H1 (cell line): ENCODE measurements around the gene LTC4S. TPM values are rescaled to one million over a fixed set of nuclear protein-coding genes. Genes with fewer than 3 reads are reported as not detected.

Experiments
- CTCF ChIA-PET: fragments of 300-600 bp; sonication (Branson Sonifier 250); formaldehyde crosslinking; loops from one replicate; lab custom pipeline; 2021; ENCODE audit not compliant: partially characterized antibody; lab: Charles Lee
- POLR2A ChIA-PET: fragments of 300-600 bp; sonication (Branson Sonifier 250); formaldehyde crosslinking; loops from one replicate; lab custom pipeline; 2021; ENCODE audit warnings: inconsistent platforms; ENCODE audit not compliant: partially characterized antibody; lab: Charles Lee
- DNase-seq, 2 experiments: peaks; one replicate each; pipeline versions ENCODE4 v3.0.0 to v3.0.0-alpha.2; 2010 to 2022; ENCODE audit warnings: low spot score in 2 of 2, low read depth in 1 of 2, mixed read lengths in 1 of 2
- FAIRE-seq: peaks from 2 replicates; lab custom pipeline; 2011; peaks lifted over from hg19 to GRCh38; lab: Jason Lieb, UNC
- H2AFZ ChIP-seq: 2 replicates; pipeline ENCODE4 v1.8.1; 2012; ENCODE audit warnings: low read length, inconsistent platforms
- H2AK5ac ChIP-seq: 2 replicates; pipeline ENCODE4 v1.6.1; 2013; ENCODE audit warnings: low read depth, low read length
- H2BK120ac ChIP-seq: replicated peaks from 2 replicates; pipeline ENCODE3; 2013; ENCODE audit warnings: low read depth, low read length, inconsistent platforms
- H2BK12ac ChIP-seq: 2 replicates; pipeline ENCODE4 v1.6.1; 2013; ENCODE audit warnings: low read depth, low read length
- H2BK15ac ChIP-seq: 2 replicates; pipeline ENCODE4 v1.6.1; 2013; ENCODE audit warnings: low read length
- H2BK20ac ChIP-seq: 2 replicates; pipeline ENCODE4 v1.6.1; 2013; ENCODE audit warnings: low read length
- H2BK5ac ChIP-seq: 2 replicates; pipeline ENCODE4 v1.6.1; 2013; ENCODE audit warnings: low read depth, low read length
- H3K14ac ChIP-seq: 2 replicates; pipeline ENCODE4 v1.6.1; 2013; ENCODE audit warnings: inconsistent platforms; ENCODE audit not compliant: insufficient read length
- H3K18ac ChIP-seq: 2 replicates; pipeline ENCODE4 v1.6.1; 2013; ENCODE audit warnings: low read length; ENCODE audit errors: extremely low read depth
- H3K23ac ChIP-seq: 2 replicates; pipeline ENCODE4 v1.6.1; 2013; ENCODE audit warnings: inconsistent platforms; ENCODE audit not compliant: insufficient read length
- H3K23me2 ChIP-seq: 2 replicates; pipeline ENCODE4 v1.6.1; 2013; ENCODE audit warnings: low read depth, low read length
- H3K27ac ChIP-seq: 2 replicates; pipeline ENCODE4 v1.6.1; 2011; ENCODE audit warnings: low read depth, low read length, inconsistent platforms
- H3K27me3 ChIP-seq, 4 experiments: replicated peaks in 1 of 4; 1 replicate in 1 of 4; 2 replicates in 3 of 4; pipeline versions ENCODE4 v1.6.1 to v1.8.1; 2011 to 2013; ENCODE audit warnings: low read length in 3 of 4, mild to moderate bottlenecking in 3 of 4, inconsistent platforms in 2 of 4, mixed read lengths in 2 of 4, moderate library complexity in 1 of 4; ENCODE audit not compliant: control insufficient read depth in 3 of 4, insufficient read depth in 3 of 4; ENCODE audit errors: extremely low read depth in 1 of 4
- H3K36me3 ChIP-seq, 4 experiments: 2 replicates each; pipeline versions ENCODE4 v1.6.1 to v1.8.1; 2011 to 2013; ENCODE audit warnings: mild to moderate bottlenecking in 4 of 4, low read length in 3 of 4, moderate library complexity in 2 of 4, control low read depth in 1 of 4, inconsistent platforms in 1 of 4; ENCODE audit not compliant: insufficient read depth in 4 of 4, control insufficient read depth in 2 of 4
- H3K4ac ChIP-seq: replicated peaks from 2 replicates; pipeline ENCODE3; 2013; ENCODE audit warnings: low read length, low read depth, mixed read lengths, inconsistent platforms; ENCODE audit not compliant: insufficient read length
- H3K4me1 ChIP-seq, 4 experiments: replicated peaks in 1 of 4; 1 replicate in 1 of 4; 2 replicates in 3 of 4; pipeline versions ENCODE4 v1.6.1 to v1.8.1; 2011 to 2013; ENCODE audit warnings: low read length in 3 of 4, inconsistent platforms in 2 of 4, mixed read lengths in 1 of 4; ENCODE audit not compliant: insufficient read depth in 4 of 4, control insufficient read depth in 3 of 4
- H3K4me2 ChIP-seq, 2 experiments: 2 replicates each; pipeline versions ENCODE4 v1.6.1 to v1.8.1; 2011 to 2013; ENCODE audit warnings: low read depth in 2 of 2, low read length in 2 of 2, control low read depth in 1 of 2, inconsistent platforms in 1 of 2, mild to moderate bottlenecking in 1 of 2; ENCODE audit not compliant: insufficient read depth in 1 of 2
- H3K4me3 ChIP-seq, 4 experiments: fragments of 200-600, 300-600 bp in 1 of 4; sonication (generic), shearing (Covaris generic), sonication (Bioruptor Twin) in 1 of 4; 2 replicates each; pipeline versions ENCODE4 v1.5.1 to v1.8.1; 2011 to 2016; ENCODE audit warnings: low read length in 4 of 4, low read depth in 3 of 4, control low read depth in 2 of 4, inconsistent platforms in 2 of 4, mild to moderate bottlenecking in 2 of 4, mixed read lengths in 1 of 4, moderate library complexity in 1 of 4; ENCODE audit not compliant: insufficient read depth in 2 of 4; ENCODE audit errors: extremely low read depth in 1 of 4
- H3K56ac ChIP-seq: replicated peaks from 2 replicates; pipeline ENCODE3; 2013; ENCODE audit warnings: low read depth, mild to moderate bottlenecking, mixed read lengths, low read length, inconsistent platforms; ENCODE audit not compliant: insufficient read length
- H3K79me1 ChIP-seq: 2 replicates; pipeline ENCODE4 v1.6.1; 2013; ENCODE audit warnings: low read depth, low read length, control low read depth
- H3K79me2 ChIP-seq, 2 experiments: 2 replicates each; pipeline versions ENCODE4 v1.6.1 to v1.8.1; 2012 to 2013; ENCODE audit warnings: low read length in 2 of 2, mild to moderate bottlenecking in 2 of 2, inconsistent platforms in 1 of 2; ENCODE audit not compliant: insufficient read depth in 2 of 2, control insufficient read depth in 1 of 2
- H3K9ac ChIP-seq, 4 experiments: replicated peaks in 1 of 4; 1 replicate in 1 of 4; 2 replicates in 3 of 4; pipeline versions ENCODE4 v1.6.1 to v1.8.1; 2011 to 2013; ENCODE audit warnings: low read depth in 3 of 4, low read length in 3 of 4, control low read depth in 2 of 4, mild to moderate bottlenecking in 2 of 4, moderate library complexity in 2 of 4, inconsistent platforms in 1 of 4; ENCODE audit errors: extremely low read depth in 1 of 4
- H3K9me3 ChIP-seq, 2 experiments: 2 replicates each; pipeline versions ENCODE4 v1.6.1 to v1.8.1; 2012 to 2013; ENCODE audit warnings: mild to moderate bottlenecking in 2 of 2, moderate library complexity in 2 of 2, control low read depth in 1 of 2, inconsistent platforms in 1 of 2, low read depth in 1 of 2, low read length in 1 of 2, mixed read lengths in 1 of 2; ENCODE audit not compliant: insufficient read depth in 2 of 2
- H4K20me1 ChIP-seq, 2 experiments: replicated peaks in 1 of 2; 2 replicates each; pipeline versions ENCODE3 to v1.8.1; 2011 to 2013; ENCODE audit warnings: inconsistent platforms in 2 of 2, low read length in 2 of 2, mild to moderate bottlenecking in 1 of 2; ENCODE audit not compliant: insufficient read depth in 2 of 2, control insufficient read depth in 1 of 2
- H4K5ac ChIP-seq: 2 replicates; pipeline ENCODE4 v1.6.1; 2013; ENCODE audit warnings: low read length, low read depth, mixed read lengths, inconsistent platforms; ENCODE audit not compliant: insufficient read length
- H4K8ac ChIP-seq: 2 replicates; pipeline ENCODE4 v1.8.0; 2013; ENCODE audit warnings: mild to moderate bottlenecking, moderate library complexity, low read length, inconsistent platforms; ENCODE audit not compliant: insufficient read depth; ENCODE audit errors: extremely low read depth
- H4K91ac ChIP-seq: replicated peaks from 2 replicates; pipeline ENCODE3; 2013; ENCODE audit warnings: low read length, mixed read lengths, inconsistent platforms; ENCODE audit not compliant: insufficient read length
- EZH2 ChIP-seq: fragments of 200-600 bp; sonication (generic); IDR thresholded peaks from 2 replicates; pipeline ENCODE4 v1.7.1; 2012; ENCODE audit warnings: low read depth, mild to moderate bottlenecking, moderate library complexity, low read length, inconsistent platforms; ENCODE audit not compliant: severe bottlenecking
- FOSL1 ChIP-seq: IDR thresholded peaks from 2 replicates; pipeline ENCODE4 v1.6.1; 2011; ENCODE audit warnings: mild to moderate bottlenecking, low read depth, low read length, moderate library complexity; ENCODE audit not compliant: insufficient read depth
- PHF8 ChIP-seq: fragments of 200-600 bp; sonication (generic); conservative IDR thresholded peaks from 2 replicates; pipeline ENCODE4 v1.7.1; 2012; ENCODE audit warnings: low read depth, mild to moderate bottlenecking, inconsistent platforms, low read length, moderate library complexity
- SP2 ChIP-seq: IDR thresholded peaks from 2 replicates; pipeline ENCODE4 v1.6.1; 2012; ENCODE audit warnings: mild to moderate bottlenecking, low read length, inconsistent platforms
- SRF ChIP-seq: IDR thresholded peaks from 2 replicates; pipeline ENCODE4 v1.6.1; 2011; ENCODE audit warnings: mild to moderate bottlenecking, low read depth, low read length, moderate library complexity
- SUZ12 ChIP-seq: fragments of 200-600 bp; sonication (generic); IDR thresholded peaks from 2 replicates; pipeline ENCODE4 v1.6.1; 2012; ENCODE audit warnings: mild to moderate bottlenecking, inconsistent platforms, low read length, moderate library complexity, mixed read lengths
- WGBS, 2 experiments: shearing (Covaris generic) in 1 of 2; methylation state at CpG; one replicate each; pipeline versions ENCODE4 v1.1.6 to v1.1.7; 2013 to 2015; ENCODE audit warnings: low lambda C conversion rate in 2 of 2, mixed read lengths in 2 of 2, inconsistent platforms in 1 of 2, low coverage in 1 of 2, missing lambda C conversion rate in 1 of 2; ENCODE audit not compliant: insufficient replicate concordance in 2 of 2, insufficient coverage in 1 of 2, insufficient read length in 1 of 2; ENCODE audit errors: extremely low coverage in 1 of 2, missing lambda C conversion rate in 1 of 2; 5-methylcytosine and 5-hydroxymethylcytosine counted together
- polyA plus RNA-seq, 7 experiments: library from polyadenylated mRNA; depleted of rRNA in 3 of 7; stranded (reverse) in 5 of 7; unstranded in 2 of 7; fragments of >200 nt in 5 of 7; fragments of 200-250 nt in 2 of 7; gene quantifications; 1 replicate in 5 of 7; 2 replicates in 1 of 7; 4 replicates in 1 of 7; pipeline versions ENCODE4 v1.2.1 to v1.2.3, GENCODE V29; 2011 to 2013; ENCODE audit warnings: missing spikeins in 2 of 7, mixed read lengths in 2 of 7
- total RNA-seq: library from RNA; stranded (reverse); fragmentation: NEBNext Ultra II Directional; extraction: Animal tissue kit (Norgen Biotek cat#: 25700); gene quantifications from 2 replicates; pipeline ENCODE4 v1.2.1, GENCODE V29; 2021
- TF ChIP-seq, protein P1 (sequence below), 3 experiments: IDR thresholded peaks; 1 replicate in 2 of 3; 2 replicates in 1 of 3; pipeline versions ENCODE4 v1.5.1 to v1.6.1; 2011; ENCODE audit warnings: low read length in 3 of 3, mild to moderate bottlenecking in 3 of 3, inconsistent platforms in 2 of 3, low read depth in 1 of 3, moderate library complexity in 1 of 3; ENCODE audit not compliant: insufficient read depth in 1 of 3; ENCODE audit errors: control extremely low read depth in 1 of 3

The LTC4S gene
- total and polyA plus RNA-seq, 2 of the 8 experiments (the other 6 are each of a cell fraction or from before 2014, with no cell fraction given) = 2.2 to 3.7 TPM

- Histone ChIP-seq H4K5ac (no peak overlapping the region), H3K4me1 (peaks cover 0 to 10% (median 6%) of the 10 kb centered on the region in 4 experiments; a peak in 6 of 7 replicates), H3K4me2 (peak overlapping the region in 1 of 2 experiments; percentile 42; a peak in 1 of 4 replicates), H2BK5ac (no peak overlapping the region), H3K27ac (no peak overlapping the region), H3K23me2 (peaks cover 9% of the 10 kb centered on the region; the same call in 1 of the 2 replicates), H3K9ac (no peak overlapping the region), H4K8ac (no peak overlapping the region), H3K79me1 (no peaks in the 10 kb centered on the region), H3K56ac (no peak overlapping the region), H3K18ac (peak overlapping the region; percentile 32; the same call in 1 of the 2 replicates), H3K23ac (no peak overlapping the region), H2BK120ac (no peak overlapping the region), H3K79me2 (no peaks in the 10 kb centered on the region; a peak in 1 of 4 replicates), H2AFZ (no peak overlapping the region), H4K91ac (no peak overlapping the region), H3K9me3 (no peaks in the 10 kb centered on the region), H2BK20ac (0 out of 2 replicates have a peak overlapping the region, but pooled peaks have one; percentile 61), H3K36me3 (peaks cover 0 to 5% (median 0%) of the 10 kb centered on the region in 4 experiments; a peak in 1 of 8 replicates), H3K27me3 (peaks cover 0 to 5% (median 2%) of the 10 kb centered on the region in 4 experiments; a peak in 2 of 7 replicates), H4K20me1 (no peaks in the 10 kb centered on the region), H3K14ac (no peak overlapping the region), H2AK5ac (no peak overlapping the region), H2BK12ac (no peak overlapping the region), H3K4me3 (no peak overlapping the region), H2BK15ac (no peak overlapping the region), H3K4ac (no peak overlapping the region)
- no peak for DNase-seq
- WGBS, 2 experiments = 80% methylated on average over 5 of the region's 5 CpGs; no CpG with 5 or more reads in 1 of the 2 experiments
- no peak for FAIRE-seq
- ChIA-PET CTCF (interaction anchor here (0.6 to 2.8 kb wide), 5 partner anchors 9 to 219 kb away, joined by 3 to 23 read pairs (median 3); no protein-coding TSS in a partner anchor), POLR2A (interaction anchor here (0.6 to 12.6 kb wide), 3 partner anchors 12 to 198 kb away, joined by 3 to 207 read pairs (median 5); partner anchors contain the start of genes LTC4S and MGAT4B)
- TF ChIP-seq SP2 (no peak), SRF (no peak), SUZ12 (no peak), EZH2 (no peak), PHF8 (no peak), FOSL1 (no peak)
- TF ChIP-seq, protein P1, sequence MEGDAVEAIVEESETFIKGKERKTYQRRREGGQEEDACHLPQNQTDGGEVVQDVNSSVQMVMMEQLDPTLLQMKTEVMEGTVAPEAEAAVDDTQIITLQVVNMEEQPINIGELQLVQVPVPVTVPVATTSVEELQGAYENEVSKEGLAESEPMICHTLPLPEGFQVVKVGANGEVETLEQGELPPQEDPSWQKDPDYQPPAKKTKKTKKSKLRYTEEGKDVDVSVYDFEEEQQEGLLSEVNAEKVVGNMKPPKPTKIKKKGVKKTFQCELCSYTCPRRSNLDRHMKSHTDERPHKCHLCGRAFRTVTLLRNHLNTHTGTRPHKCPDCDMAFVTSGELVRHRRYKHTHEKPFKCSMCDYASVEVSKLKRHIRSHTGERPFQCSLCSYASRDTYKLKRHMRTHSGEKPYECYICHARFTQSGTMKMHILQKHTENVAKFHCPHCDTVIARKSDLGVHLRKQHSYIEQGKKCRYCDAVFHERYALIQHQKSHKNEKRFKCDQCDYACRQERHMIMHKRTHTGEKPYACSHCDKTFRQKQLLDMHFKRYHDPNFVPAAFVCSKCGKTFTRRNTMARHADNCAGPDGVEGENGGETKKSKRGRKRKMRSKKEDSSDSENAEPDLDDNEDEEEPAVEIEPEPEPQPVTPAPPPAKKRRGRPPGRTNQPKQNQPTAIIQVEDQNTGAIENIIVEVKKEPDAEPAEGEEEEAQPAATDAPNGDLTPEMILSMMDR (IDR thresholded peaks at IDR 0.05; ENCODE audit: control extremely low read depth in 1 of 3, insufficient read depth in 1 of 3, low read depth in 1 of 3, low read length in 3 of 3) = no peak
Measured at GRCh38 chr5:179812997-179813607, 19.3 kb downstream of the LTC4S start.
